Measurements from ENCODE around the gene CNIH1.
"Not testable (repeated sequence)": the region's sequence is repeated elsewhere in the genome, so short reads cannot be mapped to it uniquely, and the experiment has no call there.

Gene CNIH1

GRCh38 chr14:54395716-54396115 is 45.5 kb downstream of the CNIH1 start:
- Histone ChIP-seq H3K36me3 (ENCODE audit: control insufficient read depth, low read length) (peaks cover 29% of the 10 kb centered on the region), H3K9me2 (replicated peaks; ENCODE audit: control insufficient read depth, low read length) (no peaks in the 10 kb centered on the region), H3F3A (ENCODE audit: control insufficient read depth, insufficient read depth) (no peaks in the 10 kb centered on the region), H3K4me1 (ENCODE audit: control insufficient read depth, low read length) (peaks cover 24% of the 10 kb centered on the region), H3K4me3 (ENCODE audit: low read length) (no peak overlapping the region), H4K20me1 (ENCODE audit: control insufficient read depth, insufficient read depth, low read depth, low read length) (no peaks in the 10 kb centered on the region), H3K9me3 (ENCODE audit: control insufficient read depth, insufficient read depth, low read length) (no peaks in the 10 kb centered on the region), H3K27ac (ENCODE audit: low read depth, low read length) (no peak overlapping the region), H3K79me2 (ENCODE audit: control insufficient read depth, low read length) (peaks cover 33% of the 10 kb centered on the region), H3K4me2 (ENCODE audit: low read length) (no peak overlapping the region), H3K27me3 (ENCODE audit: control insufficient read depth, low read length) (no peaks in the 10 kb centered on the region)
- TF ChIP-seq EZH2phosphoT487 (IDR thresholded peaks at IDR 0.05; ENCODE audit: borderline replicate concordance, low read length) (no peak), CTCF (IDR thresholded peaks at IDR 0.05; ENCODE audit: low read depth, low read length, poor library complexity, severe bottlenecking) (no peak)

- no peaks in the 10 kb centered on the region for H3K9me3 ChIP-seq (ENCODE audit: control insufficient read depth, insufficient read depth, low read length)
- TF ChIP-seq EZH2phosphoT487 (IDR thresholded peaks at IDR 0.05; ENCODE audit: borderline replicate concordance, low read length) (no peak), CTCF (IDR thresholded peaks at IDR 0.05; ENCODE audit: low read depth, low read length, poor library complexity, severe bottlenecking) (no peak)
- no peaks in the 10 kb centered on the region for H4K20me1 ChIP-seq (ENCODE audit: control insufficient read depth, insufficient read depth, low read depth, low read length)
- no peaks in the 10 kb centered on the region for H3K9me2 ChIP-seq (replicated peaks; ENCODE audit: control insufficient read depth, low read length)
- H3K36me3 ChIP-seq (ENCODE audit: control insufficient read depth, low read length): peaks cover 25% of the 10 kb centered on the region
- no peak overlapping the region for H3K4me3 ChIP-seq (ENCODE audit: low read length)
- peaks cover 30% of the 10 kb centered on the region for H3K79me2 ChIP-seq (ENCODE audit: control insufficient read depth, low read length)
- no peaks in the 10 kb centered on the region for H3K27me3 ChIP-seq (ENCODE audit: control insufficient read depth, low read length)
- H3K27ac ChIP-seq (ENCODE audit: low read depth, low read length): no peak overlapping the region
- H3F3A ChIP-seq (ENCODE audit: control insufficient read depth, insufficient read depth): no peaks in the 10 kb centered on the region
- no peak overlapping the region for H3K4me2 ChIP-seq (ENCODE audit: low read length)
- H3K4me1 ChIP-seq (ENCODE audit: control insufficient read depth, low read length): peaks cover 24% of the 10 kb centered on the region
Observed at GRCh38 chr14:54395284-54395683, 45.9 kb downstream of the CNIH1 start.

GRCh38 chr14:54394596-54394995 is 46.6 kb downstream of the CNIH1 start:
- Histone ChIP-seq H4K20me1 (ENCODE audit: control insufficient read depth, insufficient read depth, low read depth, low read length) (no peaks in the 10 kb centered on the region), H3K36me3 (ENCODE audit: control insufficient read depth, low read length) (peaks cover 18% of the 10 kb centered on the region), H3K27me3 (ENCODE audit: control insufficient read depth, low read length) (no peaks in the 10 kb centered on the region), H3K27ac (ENCODE audit: low read depth, low read length) (no peak overlapping the region), H3K4me1 (ENCODE audit: control insufficient read depth, low read length) (peaks cover 24% of the 10 kb centered on the region), H3K9me2 (replicated peaks; ENCODE audit: control insufficient read depth, low read length) (no peaks in the 10 kb centered on the region), H3K4me3 (ENCODE audit: low read length) (no peak overlapping the region), H3K79me2 (ENCODE audit: control insufficient read depth, low read length) (peaks cover 27% of the 10 kb centered on the region), H3K9me3 (ENCODE audit: control insufficient read depth, insufficient read depth, low read length) (no peaks in the 10 kb centered on the region), H3F3A (ENCODE audit: control insufficient read depth, insufficient read depth) (no peaks in the 10 kb centered on the region), H3K4me2 (ENCODE audit: low read length) (no peak overlapping the region)
- TF ChIP-seq CTCF (IDR thresholded peaks at IDR 0.05; ENCODE audit: low read depth, low read length, poor library complexity, severe bottlenecking): no peak
- no peak for TF ChIP-seq EZH2phosphoT487 (IDR thresholded peaks at IDR 0.05; ENCODE audit: borderline replicate concordance, low read length)

DNA sequence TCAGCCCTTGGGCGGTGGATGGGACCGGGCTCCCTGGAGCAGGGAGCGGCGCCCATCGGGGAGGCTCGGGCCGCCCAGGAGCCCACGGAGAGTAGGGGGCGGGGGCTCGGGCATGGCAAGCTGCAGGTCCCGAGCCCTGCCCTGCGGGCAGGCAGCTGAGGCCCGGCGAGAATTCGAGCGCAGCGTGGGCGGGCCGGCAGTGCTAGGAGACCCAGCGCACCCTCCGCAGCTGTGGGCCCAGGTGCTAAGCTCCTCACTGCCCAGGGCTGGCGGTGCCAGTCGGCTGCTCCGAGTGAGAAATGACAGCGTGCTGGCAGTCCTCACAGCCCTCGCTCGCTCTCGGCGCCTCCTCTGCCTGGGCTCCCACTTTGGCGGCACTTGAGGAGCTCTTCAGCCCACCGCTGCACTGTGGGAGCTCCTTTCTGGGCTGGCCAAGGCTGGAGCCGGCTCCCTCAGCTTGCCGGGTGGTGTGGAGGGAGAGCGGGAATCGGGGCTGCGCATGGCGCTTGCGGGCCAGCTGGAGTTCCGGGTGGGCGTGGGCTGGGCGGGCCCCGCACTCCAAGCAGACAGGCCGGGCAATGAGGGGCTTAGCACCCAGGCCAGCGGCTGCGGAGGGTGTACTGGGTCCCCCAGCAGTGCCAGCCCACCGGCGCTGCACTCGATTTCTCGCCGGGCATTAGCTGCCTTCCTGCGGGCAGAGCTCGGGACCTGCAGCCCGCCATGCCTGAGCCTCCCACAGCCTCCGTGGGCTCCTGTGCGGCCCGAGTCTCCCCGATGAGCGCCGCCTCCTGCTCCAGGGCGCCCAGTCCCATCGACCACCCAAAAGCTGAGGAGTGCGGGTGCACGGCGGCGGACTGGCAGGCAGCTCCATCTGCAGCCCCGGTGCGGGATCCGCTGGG is 47.9 kb downstream of the CNIH1 start:
- not testable (repeated sequence) for H3K4me3 ChIP-seq (ENCODE audit: low read length)

More for the DNA sequence above, 47.9 kb downstream of the CNIH1 start:
- H3K4me2 ChIP-seq (ENCODE audit: low read length); H3K9me2 ChIP-seq (replicated peaks; ENCODE audit: control insufficient read depth, low read length); H3K9me3 ChIP-seq (ENCODE audit: control insufficient read depth, insufficient read depth, low read length); H3K36me3 ChIP-seq (ENCODE audit: control insufficient read depth, low read length); H3K27me3 ChIP-seq (ENCODE audit: control insufficient read depth, low read length); H3F3A ChIP-seq (ENCODE audit: control insufficient read depth, insufficient read depth); H4K20me1 ChIP-seq (ENCODE audit: control insufficient read depth, insufficient read depth, low read depth, low read length); H3K27ac ChIP-seq (ENCODE audit: low read depth, low read length): not testable (repeated sequence)
- Histone ChIP-seq H3K79me2 (ENCODE audit: control insufficient read depth, low read length) (peaks cover 14% of the 10 kb centered on the region), H3K4me1 (ENCODE audit: control insufficient read depth, low read length) (peaks cover 10% of the 10 kb centered on the region)

Measured in DOHH2 (cell line).